GM06990 (cell line): ENCODE data around the gene SOCS6.
"Not testable (repeated sequence)": the region's sequence is repeated elsewhere in the genome, so short reads cannot be mapped to it uniquely, and the experiment has no call there.

Source experiments
- DNase-seq: peaks from one replicate; pipeline ENCODE4 v3.0.0-alpha.2; 2011; ENCODE audit not compliant: insufficient read length; ENCODE audit errors: extremely low read depth
- H3K27me3 ChIP-seq: replicated peaks from 2 replicates; pipeline ENCODE4 v1.6.0; 2011; ENCODE audit warnings: low read length; ENCODE audit not compliant: control insufficient read depth, insufficient read depth
- H3K36me3 ChIP-seq: 2 replicates; pipeline ENCODE4 v1.5.1; 2011; ENCODE audit warnings: low read length; ENCODE audit not compliant: control insufficient read depth, insufficient read depth
- H3K4me3 ChIP-seq: replicated peaks from 2 replicates; pipeline ENCODE4 v1.5.1; 2011; ENCODE audit warnings: low read depth, mild to moderate bottlenecking, control low read depth, low read length
- TF ChIP-seq, protein P1 (sequence below): IDR thresholded peaks from 2 replicates; pipeline ENCODE4 v1.5.1; 2011; ENCODE audit warnings: low read length, control low read depth, mild to moderate bottlenecking, inconsistent platforms; ENCODE audit not compliant: insufficient read depth, poor library complexity, severe bottlenecking

SOCS6 gene

DNA sequence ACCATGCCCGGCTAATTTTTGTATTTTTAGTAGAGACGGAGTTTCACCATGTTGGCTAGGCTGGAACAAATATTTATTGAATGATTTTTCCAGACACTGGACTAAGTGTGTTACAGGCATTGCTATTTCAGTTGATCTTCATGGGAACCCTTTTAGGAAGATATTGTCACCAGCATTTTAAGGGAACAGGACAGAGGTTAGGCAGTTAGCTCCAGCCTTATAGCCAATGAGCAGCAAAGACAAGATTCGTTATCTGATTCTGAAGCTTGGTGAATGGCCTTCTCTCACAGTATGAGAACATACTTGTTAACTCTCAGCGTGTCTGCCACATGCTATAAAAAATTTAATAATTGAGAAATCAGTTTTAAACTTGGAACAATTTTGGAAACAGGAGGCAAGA is 73.4 kb downstream of the SOCS6 start:
- no peaks in the 10 kb centered on the region; the same call in 1 of the 2 replicates for H3K27me3 ChIP-seq
- TF ChIP-seq, protein P1, sequence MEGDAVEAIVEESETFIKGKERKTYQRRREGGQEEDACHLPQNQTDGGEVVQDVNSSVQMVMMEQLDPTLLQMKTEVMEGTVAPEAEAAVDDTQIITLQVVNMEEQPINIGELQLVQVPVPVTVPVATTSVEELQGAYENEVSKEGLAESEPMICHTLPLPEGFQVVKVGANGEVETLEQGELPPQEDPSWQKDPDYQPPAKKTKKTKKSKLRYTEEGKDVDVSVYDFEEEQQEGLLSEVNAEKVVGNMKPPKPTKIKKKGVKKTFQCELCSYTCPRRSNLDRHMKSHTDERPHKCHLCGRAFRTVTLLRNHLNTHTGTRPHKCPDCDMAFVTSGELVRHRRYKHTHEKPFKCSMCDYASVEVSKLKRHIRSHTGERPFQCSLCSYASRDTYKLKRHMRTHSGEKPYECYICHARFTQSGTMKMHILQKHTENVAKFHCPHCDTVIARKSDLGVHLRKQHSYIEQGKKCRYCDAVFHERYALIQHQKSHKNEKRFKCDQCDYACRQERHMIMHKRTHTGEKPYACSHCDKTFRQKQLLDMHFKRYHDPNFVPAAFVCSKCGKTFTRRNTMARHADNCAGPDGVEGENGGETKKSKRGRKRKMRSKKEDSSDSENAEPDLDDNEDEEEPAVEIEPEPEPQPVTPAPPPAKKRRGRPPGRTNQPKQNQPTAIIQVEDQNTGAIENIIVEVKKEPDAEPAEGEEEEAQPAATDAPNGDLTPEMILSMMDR, result no peak
- no peak for DNase-seq

DNA sequence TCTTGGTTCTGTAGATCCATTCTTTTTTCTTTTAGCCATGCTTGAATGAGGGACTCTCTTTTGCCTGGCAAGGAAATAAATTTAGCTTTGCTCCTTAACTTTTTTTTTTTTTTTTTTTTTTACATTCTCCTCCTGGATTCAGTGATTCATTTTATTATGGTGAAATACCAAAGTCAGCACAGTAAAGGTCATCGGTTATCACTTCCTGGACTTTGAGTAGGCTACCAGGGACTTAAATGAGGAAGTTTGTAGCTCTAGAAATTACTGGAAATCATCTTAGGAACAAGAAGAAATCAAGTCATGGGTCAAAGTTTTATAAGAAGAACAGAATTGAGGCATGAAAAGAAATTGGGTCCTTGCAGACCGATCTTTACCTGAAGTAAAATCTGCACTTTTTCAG is 75.0 kb downstream of the SOCS6 start:
- no peaks in the 10 kb centered on the region; the same call in 1 of the 2 replicates for H3K27me3 ChIP-seq
- no peak overlapping the region for H3K4me3 ChIP-seq
- TF ChIP-seq, protein P1, result no peak
- DNase-seq, result no peak
- H3K36me3 ChIP-seq, result no peaks in the 10 kb centered on the region

More for the DNA sequence above, 73.4 kb downstream of the SOCS6 start:
- Histone ChIP-seq H3K4me3 (no peak overlapping the region), H3K36me3 (no peaks in the 10 kb centered on the region)

DNA sequence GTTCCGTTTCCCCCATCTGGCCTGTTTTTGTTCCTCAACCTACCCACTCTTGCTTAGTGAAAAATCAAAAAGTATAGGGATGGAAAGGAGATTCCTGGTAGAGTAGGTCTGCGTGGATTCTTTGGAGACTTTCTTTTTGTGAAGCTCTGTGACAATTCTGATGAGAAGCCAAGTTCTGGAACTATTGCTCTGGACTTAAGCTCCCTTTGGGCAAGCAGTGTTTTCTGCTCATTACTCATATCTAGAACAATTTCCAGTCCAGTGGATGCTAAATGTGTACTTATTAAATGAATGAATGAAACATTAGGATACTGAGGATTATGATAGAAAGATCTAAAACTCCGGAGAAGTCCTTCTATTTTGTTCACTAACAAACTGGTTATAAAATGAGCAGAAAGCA is 76.5 kb downstream of the SOCS6 start:
- Histone ChIP-seq H3K27me3 (no peaks in the 10 kb centered on the region; the same call in 1 of the 2 replicates), H3K36me3 (no peaks in the 10 kb centered on the region), H3K4me3 (no peak overlapping the region)
- DNase-seq, result no peak
- TF ChIP-seq, protein P1, result no peak

DNA sequence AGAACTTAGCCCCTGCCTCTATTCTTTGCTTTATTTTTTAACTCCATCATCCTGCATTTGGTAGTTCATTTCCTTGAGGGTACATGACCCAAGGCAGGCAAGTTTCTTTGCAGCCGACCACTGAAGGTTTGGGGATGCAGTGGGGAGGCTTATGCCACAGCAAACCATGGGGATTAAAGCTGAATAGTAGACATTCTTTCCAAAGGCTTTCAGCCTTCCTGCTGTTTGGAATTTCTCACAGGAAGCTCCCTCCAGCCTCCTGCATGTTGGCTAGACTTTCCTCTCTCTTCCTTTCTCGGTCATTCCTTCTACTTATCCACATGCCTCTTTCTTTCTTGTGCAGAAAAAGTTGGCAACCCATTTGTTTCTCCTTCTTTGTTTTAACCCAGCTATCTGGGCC is 77.3 kb downstream of the SOCS6 start:
- no peak overlapping the region for H3K4me3 ChIP-seq
- TF ChIP-seq, protein P1, result no peak
- DNase-seq, result no peak
- no peaks in the 10 kb centered on the region for H3K36me3 ChIP-seq
- H3K27me3 ChIP-seq, result no peaks in the 10 kb centered on the region; the same call in 1 of the 2 replicates

DNA sequence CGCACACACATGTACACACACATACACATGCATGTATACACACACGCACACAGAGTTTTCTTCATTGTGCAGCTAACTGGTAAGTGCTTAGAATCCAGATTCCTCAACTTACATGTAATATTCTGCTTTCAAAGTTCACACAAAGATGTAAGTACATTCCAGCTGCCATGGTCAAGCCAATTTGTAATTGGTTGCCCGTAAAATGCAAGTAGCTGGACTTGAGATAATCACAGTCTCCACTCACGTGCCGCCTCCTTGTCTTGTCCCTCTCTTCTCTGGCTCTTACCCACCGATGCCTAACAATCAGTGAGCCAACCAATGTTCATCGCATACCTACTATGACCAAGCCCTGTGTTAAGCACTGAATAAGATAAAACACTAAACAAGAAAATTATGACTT is 77.8 kb downstream of the SOCS6 start:
- Histone ChIP-seq H3K27me3 (no peaks in the 10 kb centered on the region; the same call in 1 of the 2 replicates), H3K36me3 (no peaks in the 10 kb centered on the region), H3K4me3 (no peak overlapping the region)
- TF ChIP-seq, protein P1, result no peak
- DNase-seq, result no peak

DNA sequence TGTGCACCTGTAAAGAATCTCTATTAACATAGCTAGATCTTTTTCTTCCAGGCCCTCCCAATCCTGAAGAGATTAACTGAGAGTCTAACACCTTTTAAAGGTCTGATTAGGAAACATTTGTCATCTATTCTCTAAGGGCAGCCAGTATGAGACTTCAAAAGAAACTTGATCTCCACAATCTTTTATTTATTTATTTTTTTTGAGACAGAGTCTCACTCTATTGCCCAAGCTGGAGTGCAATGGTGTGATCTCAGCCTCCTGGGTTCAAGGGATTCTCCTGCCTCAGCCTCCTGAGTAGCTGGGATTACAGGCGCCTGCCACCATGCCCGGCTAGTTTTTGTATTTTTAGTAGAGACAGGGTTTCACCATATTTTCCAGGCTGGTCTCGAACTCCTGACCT is 78.5 kb downstream of the SOCS6 start:
- not testable (repeated sequence) for H3K4me3 ChIP-seq, H3K36me3 ChIP-seq, DNase-seq, H3K27me3 ChIP-seq
